ENCODE data around the gene PECR.
"Not testable (repeated sequence)": the region's sequence is repeated elsewhere in the genome, so short reads cannot be mapped to it uniquely, and the experiment has no call there.

The PECR gene

DNA sequence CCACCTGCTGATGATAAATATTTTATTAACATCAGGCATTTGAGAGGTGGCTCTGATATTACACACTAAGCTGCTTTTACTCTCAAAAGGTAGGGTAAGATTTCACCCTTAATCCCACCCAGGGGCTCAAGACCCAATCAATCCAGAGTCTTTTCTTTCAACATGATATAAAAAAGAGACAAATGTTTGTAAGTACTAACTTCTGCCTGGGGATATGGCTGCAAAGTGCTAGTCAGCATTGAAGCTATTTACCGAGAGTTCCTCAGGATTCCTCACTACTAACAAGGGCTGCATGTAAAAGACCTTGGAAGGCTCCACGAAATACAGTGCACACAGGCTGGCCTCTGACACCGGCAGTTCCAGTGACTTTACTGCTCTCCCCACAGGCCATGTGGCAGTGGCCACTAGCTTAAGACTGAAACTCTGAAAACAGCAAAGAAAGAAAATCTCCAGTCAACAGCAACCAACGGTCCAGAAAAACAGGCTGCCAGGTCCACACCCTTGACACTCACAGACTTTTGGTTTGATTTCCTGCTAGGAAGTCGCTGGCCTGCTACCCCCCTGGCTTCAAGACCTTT, 79.4 kb downstream of the PECR start:
- DNase-seq (ENCODE audit: low spot score), result peak; percentile 15

DNA sequence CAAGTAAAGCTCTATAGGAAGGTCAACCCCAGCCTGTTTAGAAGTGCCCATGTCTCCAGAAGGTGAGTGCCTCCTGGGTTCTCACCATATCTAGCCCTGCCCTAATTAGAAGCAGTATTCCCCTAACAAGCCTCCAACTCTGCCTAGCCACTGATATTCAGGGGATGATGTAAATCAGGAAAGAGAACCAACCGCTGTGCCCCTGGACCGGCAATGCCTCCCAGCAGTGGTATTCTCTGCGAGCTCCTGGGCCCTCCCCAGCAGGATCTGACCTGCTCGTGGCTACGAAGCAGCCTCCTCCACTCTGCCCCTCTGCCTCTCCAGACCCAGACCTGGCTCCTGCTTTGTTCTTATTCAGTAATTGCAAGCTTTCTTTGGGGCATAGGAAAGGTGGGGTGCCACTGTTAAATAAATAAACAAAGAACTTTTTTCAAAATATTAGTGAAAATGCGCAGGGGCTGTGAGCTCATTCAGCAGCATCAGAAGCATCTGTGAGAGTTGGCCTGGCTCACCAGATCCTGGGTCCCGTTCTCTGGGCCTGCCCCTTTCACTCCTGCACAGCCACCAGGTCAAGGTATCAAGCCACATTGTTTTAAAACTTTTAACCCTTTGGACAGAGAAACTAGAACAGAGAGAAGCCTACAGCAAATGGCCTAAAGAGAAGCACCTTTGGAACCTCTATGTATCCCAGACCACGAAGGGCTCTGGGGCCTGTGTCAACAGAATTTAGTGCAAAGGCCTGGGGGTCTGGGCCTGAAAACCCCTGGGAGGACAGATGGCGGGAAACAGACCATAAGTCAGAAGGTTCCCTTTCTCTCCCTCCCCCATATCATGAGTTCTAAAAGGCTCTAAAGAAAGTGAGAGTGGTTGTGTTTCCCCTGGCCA, 80.2 kb downstream of the PECR start:
- no peak for DNase-seq (ENCODE audit: low spot score)

GRCh38 chr2:215998636-215999035, 83.0 kb downstream of the PECR start:
- no peak for DNase-seq (ENCODE audit: low spot score)

DNA sequence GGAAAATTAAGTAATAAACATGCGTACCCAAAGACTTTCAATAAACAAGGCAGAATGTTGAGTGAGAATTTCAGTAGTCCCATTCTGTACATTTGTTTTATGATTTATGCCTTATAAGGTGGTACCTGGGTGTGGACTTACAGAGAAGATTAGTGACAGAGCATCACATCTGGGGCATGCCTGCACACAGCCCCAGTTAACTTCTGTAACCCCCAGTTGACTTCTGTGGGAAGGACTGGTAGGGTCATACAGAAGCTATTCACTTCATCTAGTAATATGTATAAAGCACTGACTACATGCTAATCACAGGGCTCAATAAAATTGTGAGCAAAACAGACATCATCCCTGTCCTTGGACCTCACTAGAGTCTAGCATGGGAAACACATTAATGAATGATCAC, 84.4 kb downstream of the PECR start:
- no peak for DNase-seq (ENCODE audit: low spot score)

- no peak for DNase-seq (ENCODE audit: low spot score)
Observed at GRCh38 chr2:215994911-215995310, 86.7 kb downstream of the PECR start.

- not testable (repeated sequence) for DNase-seq (ENCODE audit: low spot score)
Observed at GRCh38 chr2:215988556-215989207, 92.9 kb downstream of the PECR start.

All from AG20443 (cell line).